ENCODE measurements around the gene CACNB4. TPM values are rescaled to one million over a fixed set of nuclear protein-coding genes. Genes with fewer than 3 reads are reported as not detected.
A peak's percentile ranks its signal among the peaks of the same experiment; 100 is the strongest.

Gene CACNB4
- total RNA-seq, 2 experiments from 2014 or later: 0.14 to 0.20 TPM

DNA sequence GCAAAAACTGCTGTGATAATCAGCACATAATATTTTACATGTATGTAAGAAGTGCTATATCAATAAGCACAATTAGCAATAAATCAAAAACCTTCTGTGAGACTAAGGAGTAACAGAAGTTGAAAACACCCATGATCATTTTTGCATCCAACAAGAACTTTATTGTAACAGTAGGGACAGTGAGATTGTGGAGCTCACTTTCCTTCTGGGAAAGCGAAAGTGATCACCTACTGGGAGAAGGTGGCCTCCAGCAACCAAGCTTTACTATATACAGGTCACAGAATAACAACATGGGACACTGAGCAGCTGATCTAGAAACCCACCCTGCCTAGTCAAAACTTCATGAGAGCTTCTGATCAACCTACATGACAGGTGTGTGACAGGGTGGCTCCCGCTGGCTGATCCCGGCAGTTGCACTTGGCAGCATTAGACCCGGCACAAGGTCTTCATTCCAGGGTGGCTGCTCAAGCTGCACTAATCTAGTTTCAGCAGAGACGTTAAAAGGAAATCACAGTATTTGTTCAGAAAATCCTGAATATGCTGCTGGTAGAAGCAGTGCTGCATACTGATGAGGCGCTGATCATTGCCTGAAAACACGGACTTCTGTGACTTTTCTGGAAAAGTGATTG lies 207.2 kb downstream of the CACNB4 start:
- no peak overlapping the region for H3K27ac Mint-ChIP-seq
- H3K9me3 Mint-ChIP-seq: peaks cover 11% of the 10 kb centered on the region
- ATAC-seq (ENCODE audit: poor library complexity): no peak
- intact Hi-C loops (cut with DNase I, micrococcal nuclease): no loop called here
- Histone ChIP-seq H3K27ac (ENCODE audit: low read depth in 1 of 2, low read length in 2 of 2) (no peak overlapping the region), H3K9me3 (ENCODE audit: control insufficient read depth in 1 of 2, insufficient read depth in 1 of 2, low read length in 2 of 2) (no peaks in the 10 kb centered on the region), H3K4me1 (ENCODE audit: insufficient read depth, low read length) (no peaks in the 10 kb centered on the region), H3K27me3 (ENCODE audit: control insufficient read depth in 1 of 2, insufficient read depth in 2 of 2, low read length in 2 of 2) (no peaks in the 10 kb centered on the region), H3K36me3 (ENCODE audit: insufficient read depth, low read length) (no peaks in the 10 kb centered on the region), H3K4me3 (ENCODE audit: low read length) (no peak overlapping the region)
- ChIA-PET CTCF (no interaction called here), POLR2A (no interaction called here)
- peaks cover 7% of the 10 kb centered on the region for H3K27me3 Mint-ChIP-seq
- TF ChIP-seq, protein P1, sequence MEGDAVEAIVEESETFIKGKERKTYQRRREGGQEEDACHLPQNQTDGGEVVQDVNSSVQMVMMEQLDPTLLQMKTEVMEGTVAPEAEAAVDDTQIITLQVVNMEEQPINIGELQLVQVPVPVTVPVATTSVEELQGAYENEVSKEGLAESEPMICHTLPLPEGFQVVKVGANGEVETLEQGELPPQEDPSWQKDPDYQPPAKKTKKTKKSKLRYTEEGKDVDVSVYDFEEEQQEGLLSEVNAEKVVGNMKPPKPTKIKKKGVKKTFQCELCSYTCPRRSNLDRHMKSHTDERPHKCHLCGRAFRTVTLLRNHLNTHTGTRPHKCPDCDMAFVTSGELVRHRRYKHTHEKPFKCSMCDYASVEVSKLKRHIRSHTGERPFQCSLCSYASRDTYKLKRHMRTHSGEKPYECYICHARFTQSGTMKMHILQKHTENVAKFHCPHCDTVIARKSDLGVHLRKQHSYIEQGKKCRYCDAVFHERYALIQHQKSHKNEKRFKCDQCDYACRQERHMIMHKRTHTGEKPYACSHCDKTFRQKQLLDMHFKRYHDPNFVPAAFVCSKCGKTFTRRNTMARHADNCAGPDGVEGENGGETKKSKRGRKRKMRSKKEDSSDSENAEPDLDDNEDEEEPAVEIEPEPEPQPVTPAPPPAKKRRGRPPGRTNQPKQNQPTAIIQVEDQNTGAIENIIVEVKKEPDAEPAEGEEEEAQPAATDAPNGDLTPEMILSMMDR (IDR thresholded peaks at IDR 0.05): no peak
- no peak for DNase-seq
- no peak overlapping the region for H3K4me3 Mint-ChIP-seq
- no peaks in the 10 kb centered on the region for H3K36me3 Mint-ChIP-seq (ENCODE audit: low read depth)
- no peaks in the 10 kb centered on the region for H3K4me1 Mint-ChIP-seq (ENCODE audit: low read depth)

DNA sequence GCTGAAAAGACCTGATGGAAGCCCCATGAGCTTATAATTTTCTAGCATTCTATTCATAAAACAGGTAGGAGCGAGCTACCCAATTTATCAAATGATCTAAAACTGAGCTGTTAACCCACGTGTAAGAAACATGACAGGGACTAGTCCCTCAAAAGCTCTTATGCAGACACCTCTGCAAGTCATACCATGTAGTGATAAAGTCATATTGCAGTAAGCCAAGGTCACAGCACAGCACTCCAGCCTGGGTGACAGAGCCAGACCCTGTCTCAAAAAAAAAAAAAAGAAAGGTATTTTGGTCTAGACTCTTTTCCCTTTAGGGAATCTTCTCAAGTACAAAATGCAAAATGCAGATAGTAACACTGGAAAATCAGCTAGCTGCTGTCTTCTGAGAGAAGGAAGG lies 211.7 kb downstream of the CACNB4 start:
- H3K4me1 ChIP-seq (ENCODE audit: insufficient read depth, low read length): no peaks in the 10 kb centered on the region
- DNase-seq (no peak), ATAC-seq (ENCODE audit: poor library complexity) (no peak)
- H3K36me3 ChIP-seq (ENCODE audit: insufficient read depth, low read length): no peaks in the 10 kb centered on the region
- intact Hi-C loops (cut with DNase I, micrococcal nuclease): no loop called here
- POLR2A ChIA-PET: no interaction called here
- H3K9me3 ChIP-seq (ENCODE audit: control insufficient read depth in 1 of 2, insufficient read depth in 1 of 2, low read length in 2 of 2): no peaks in the 10 kb centered on the region
- Mint-ChIP-seq H3K9me3 (no peaks in the 10 kb centered on the region), H3K27ac (no peak overlapping the region), H3K27me3 (peaks cover 7% of the 10 kb centered on the region), H3K4me1 (ENCODE audit: low read depth) (no peaks in the 10 kb centered on the region), H3K36me3 (ENCODE audit: low read depth) (no peaks in the 10 kb centered on the region), H3K4me3 (no peak overlapping the region)
- H3K4me3 ChIP-seq (ENCODE audit: low read length): no peak overlapping the region
- H3K27me3 ChIP-seq (ENCODE audit: control insufficient read depth in 1 of 2, insufficient read depth in 2 of 2, low read length in 2 of 2): no peaks in the 10 kb centered on the region
- TF ChIP-seq, protein P1 (IDR thresholded peaks at IDR 0.05): no peak
- CTCF ChIA-PET: no interaction called here
- H3K27ac ChIP-seq (ENCODE audit: low read depth in 1 of 2, low read length in 2 of 2): no peak overlapping the region

- no peak overlapping the region for H3K4me3 ChIP-seq (ENCODE audit: low read length)
- CTCF ChIA-PET: no interaction called here
- H3K27ac Mint-ChIP-seq: no peak overlapping the region
Measured at GRCh38 chr2:151886241-151886640, 212.6 kb downstream of the CACNB4 start.

More at GRCh38 chr2:151886241-151886640, 212.6 kb downstream of the CACNB4 start:
- Histone ChIP-seq H3K9me3 (ENCODE audit: control insufficient read depth in 1 of 2, insufficient read depth in 1 of 2, low read length in 2 of 2) (no peaks in the 10 kb centered on the region), H3K27ac (ENCODE audit: low read depth in 1 of 2, low read length in 2 of 2) (no peak overlapping the region), H3K36me3 (ENCODE audit: insufficient read depth, low read length) (no peaks in the 10 kb centered on the region), H3K27me3 (ENCODE audit: control insufficient read depth in 1 of 2, insufficient read depth in 2 of 2, low read length in 2 of 2) (no peaks in the 10 kb centered on the region), H3K4me1 (ENCODE audit: insufficient read depth, low read length) (no peaks in the 10 kb centered on the region)
- ATAC-seq (ENCODE audit: poor library complexity) (no peak), DNase-seq (peak in 2 of 14 experiments; percentile 9 to 20)
- POLR2A ChIA-PET: no interaction called here
- peaks cover 7% of the 10 kb centered on the region for H3K27me3 Mint-ChIP-seq
- intact Hi-C loops (cut with DNase I, micrococcal nuclease): no loop called here
- no peaks in the 10 kb centered on the region for H3K9me3 Mint-ChIP-seq
- no peak overlapping the region for H3K4me3 Mint-ChIP-seq
- TF ChIP-seq, protein P1 (IDR thresholded peaks at IDR 0.05): no peak
- no peaks in the 10 kb centered on the region for H3K4me1 Mint-ChIP-seq (ENCODE audit: low read depth)
- no peaks in the 10 kb centered on the region for H3K36me3 Mint-ChIP-seq (ENCODE audit: low read depth)

Measured in CD4-positive, alpha-beta T cell (primary cell).